Kidney capillary endothelial cell (primary cell): ENCODE data around the gene ST14.
A peak's percentile ranks its signal among the peaks of the same experiment; 100 is the strongest.

Experiments used
- DNase-seq: peaks from one replicate; pipeline ENCODE4 v3.0.0-alpha.2; 2018; ENCODE audit warnings: low spot score

Gene ST14

GRCh38 chr11:130159657-130160497 lies at the start of gene ST14:
TSS of gene ST14 (plus strand) at chr11:130159782. CDS start at chr11:130159980, 198 bp downstream.
- no peak for DNase-seq

- DNase-seq: no peak
Observed at GRCh38 chr11:130110339-130111108, 49.1 kb upstream of the ST14 start.

- DNase-seq: no peak
Observed at GRCh38 chr11:130112071-130112830, 47.3 kb upstream of the ST14 start.

- DNase-seq: no peak
Observed at GRCh38 chr11:130114281-130114680, 45.3 kb upstream of the ST14 start.

- DNase-seq: no peak
Observed at GRCh38 chr11:130114726-130115125, 44.9 kb upstream of the ST14 start.

- DNase-seq: no peak
Observed at GRCh38 chr11:130115218-130115617, 44.4 kb upstream of the ST14 start.

GRCh38 chr11:130118165-130118564 lies 41.4 kb upstream of the ST14 start:
- no peak for DNase-seq

GRCh38 chr11:130118636-130119387 lies 40.8 kb upstream of the ST14 start:
- no peak for DNase-seq

- DNase-seq: no peak
Observed at GRCh38 chr11:130120045-130120444, 39.5 kb upstream of the ST14 start.

GRCh38 chr11:130121445-130121978 lies 38.1 kb upstream of the ST14 start:
- peak; percentile 48 for DNase-seq

- DNase-seq: peak; percentile 96
Observed at GRCh38 chr11:130122141-130122575, 37.4 kb upstream of the ST14 start.

- no peak for DNase-seq
Observed at GRCh38 chr11:130123414-130124040, 36.1 kb upstream of the ST14 start.

- DNase-seq: peak; percentile 90
Observed at GRCh38 chr11:130124096-130124495, 35.5 kb upstream of the ST14 start.

GRCh38 chr11:130125638-130126037 lies 33.9 kb upstream of the ST14 start:
- DNase-seq: no peak

GRCh38 chr11:130126516-130126915 lies 33.1 kb upstream of the ST14 start:
- DNase-seq: no peak

- DNase-seq: no peak
Observed at GRCh38 chr11:130127509-130127908, 32.1 kb upstream of the ST14 start.

- no peak for DNase-seq
Observed at GRCh38 chr11:130128626-130129025, 31.0 kb upstream of the ST14 start.

- DNase-seq: no peak
Observed at GRCh38 chr11:130129922-130130321, 29.7 kb upstream of the ST14 start.

- peak; percentile 73 for DNase-seq
Observed at GRCh38 chr11:130131961-130132850, 27.4 kb upstream of the ST14 start.

- DNase-seq: no peak
Observed at GRCh38 chr11:130133716-130134115, 25.9 kb upstream of the ST14 start.
